Limb (tissue), 2 donors: ENCODE data around the gene HNF4A.

Source experiments
- DNase-seq, 2 donors: peaks; one replicate each; pipeline ENCODE4 v3.0.0-alpha.2; 2016; ENCODE audit errors: extremely low spot score in 2 of 2

The HNF4A gene

GRCh38 chr20:44442298-44443070 is 87.0 kb downstream of the HNF4A start:
- DNase-seq: no peak

GRCh38 chr20:44445742-44446710 is 90.5 kb downstream of the HNF4A start:
- no peak for DNase-seq

- DNase-seq: no peak
These were observed 92.4 kb downstream of the HNF4A start for GRCh38 chr20:44447827-44448419.

GRCh38 chr20:44448753-44449546 is 93.5 kb downstream of the HNF4A start:
- no peak for DNase-seq

GRCh38 chr20:44449864-44450263 is 94.4 kb downstream of the HNF4A start:
- DNase-seq: no peak

DNA sequence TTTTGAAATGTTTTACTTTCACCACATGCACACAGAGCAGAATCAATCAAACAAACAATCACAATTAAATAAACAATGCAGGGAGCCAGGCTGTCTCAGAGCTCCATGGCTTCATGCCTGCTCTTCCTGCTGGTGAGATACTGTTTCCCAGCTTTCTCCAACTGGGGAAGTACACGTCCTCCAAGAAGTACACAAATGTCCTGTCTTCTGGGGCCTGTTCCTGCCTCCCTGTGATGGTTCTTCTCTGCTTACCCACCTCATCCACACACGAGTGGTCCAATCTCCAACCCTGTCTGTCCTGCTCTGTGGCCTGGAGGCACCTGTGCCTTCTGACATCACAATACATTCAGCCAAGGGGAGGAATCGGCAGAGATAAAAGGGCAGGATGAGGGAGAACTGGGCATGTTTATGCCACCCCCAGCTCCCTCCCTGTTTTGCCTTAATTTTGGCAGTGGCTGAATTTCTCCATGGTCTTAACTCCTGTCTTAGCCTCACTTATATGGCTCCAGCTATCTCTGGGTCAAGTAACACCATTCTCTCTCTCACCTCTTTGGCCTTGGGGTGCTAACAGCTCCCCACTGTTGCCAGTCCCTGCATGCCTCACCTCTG is 94.9 kb downstream of the HNF4A start:
- no peak for DNase-seq

- no peak for DNase-seq
These were observed 95.5 kb downstream of the HNF4A start for GRCh38 chr20:44450903-44451450.

DNA sequence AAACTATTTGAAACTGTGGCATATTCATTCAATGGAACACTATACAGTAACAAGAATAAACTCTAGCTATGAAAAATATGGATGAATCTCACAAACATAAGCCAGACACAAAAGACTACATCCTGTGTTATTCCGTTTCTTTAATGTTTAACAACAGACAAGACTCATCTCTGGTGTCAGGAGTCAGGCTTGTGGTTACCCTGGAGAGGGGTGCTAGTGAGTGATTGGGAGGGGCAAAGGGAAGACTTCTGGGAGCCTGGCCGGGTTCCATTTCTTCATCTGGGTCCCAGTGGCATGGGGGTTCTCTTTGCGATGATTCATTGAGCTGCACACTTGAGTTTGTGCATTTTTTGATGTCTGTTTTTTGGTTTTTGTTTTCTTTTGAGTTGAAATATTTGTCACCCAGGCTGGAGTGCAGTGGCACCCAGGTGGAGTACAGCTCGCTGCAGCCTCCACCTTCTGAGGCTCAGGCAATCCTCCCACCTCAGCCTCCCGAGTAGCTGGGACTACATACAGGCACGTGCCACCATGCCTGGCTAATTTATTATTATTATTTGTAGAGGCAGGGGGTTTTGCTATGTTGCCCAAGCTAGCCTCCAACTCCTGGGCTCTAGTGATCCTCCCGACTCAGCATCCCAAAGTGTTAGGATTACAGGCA is 98.9 kb downstream of the HNF4A start:
- DNase-seq: no peak

GRCh38 chr20:44455126-44455525 is 99.6 kb downstream of the HNF4A start:
- no peak for DNase-seq

- no peak for DNase-seq
These were observed 101.1 kb downstream of the HNF4A start for GRCh38 chr20:44456611-44457010.

DNA sequence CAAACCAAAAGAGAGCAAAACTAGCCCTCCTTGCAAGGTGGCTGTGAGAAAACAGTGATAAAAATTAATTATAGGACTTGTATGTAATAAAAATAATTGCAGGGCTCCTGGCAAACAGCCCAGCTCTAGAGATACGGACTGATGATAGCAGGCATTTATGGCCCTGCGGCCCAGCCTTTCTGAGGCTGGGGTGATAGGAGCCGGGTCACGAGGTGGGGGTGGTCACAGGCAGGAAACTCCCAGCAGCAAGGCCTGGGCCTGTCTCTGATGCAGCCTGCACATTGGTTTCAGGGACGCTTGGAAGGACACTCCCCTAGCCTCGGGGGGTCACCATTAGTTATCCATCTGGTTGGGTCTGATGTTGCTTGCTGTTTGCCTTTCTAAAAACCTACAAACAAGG is 101.5 kb downstream of the HNF4A start:
- DNase-seq: no peak

DNA sequence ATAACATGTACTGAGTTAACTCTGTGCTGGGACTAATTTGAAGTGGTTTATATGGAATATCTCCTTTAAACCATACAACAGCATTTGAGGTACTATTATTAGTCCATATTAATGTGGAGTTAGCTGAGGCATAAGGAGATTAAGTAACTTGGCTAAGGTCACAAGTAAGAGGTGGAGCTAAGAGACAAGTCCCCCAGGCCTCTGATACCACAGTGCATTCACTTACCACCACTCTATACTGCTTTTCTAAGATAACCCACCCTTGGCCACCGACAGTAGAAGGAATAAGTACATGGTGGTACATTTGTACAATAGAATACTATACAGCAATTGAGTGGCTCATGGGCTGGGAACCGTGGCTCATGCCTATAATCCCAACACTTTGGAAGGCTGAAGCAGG is 103.8 kb downstream of the HNF4A start:
- DNase-seq: no peak

- no peak for DNase-seq
These were observed 105.3 kb downstream of the HNF4A start for GRCh38 chr20:44460795-44461141.

DNA sequence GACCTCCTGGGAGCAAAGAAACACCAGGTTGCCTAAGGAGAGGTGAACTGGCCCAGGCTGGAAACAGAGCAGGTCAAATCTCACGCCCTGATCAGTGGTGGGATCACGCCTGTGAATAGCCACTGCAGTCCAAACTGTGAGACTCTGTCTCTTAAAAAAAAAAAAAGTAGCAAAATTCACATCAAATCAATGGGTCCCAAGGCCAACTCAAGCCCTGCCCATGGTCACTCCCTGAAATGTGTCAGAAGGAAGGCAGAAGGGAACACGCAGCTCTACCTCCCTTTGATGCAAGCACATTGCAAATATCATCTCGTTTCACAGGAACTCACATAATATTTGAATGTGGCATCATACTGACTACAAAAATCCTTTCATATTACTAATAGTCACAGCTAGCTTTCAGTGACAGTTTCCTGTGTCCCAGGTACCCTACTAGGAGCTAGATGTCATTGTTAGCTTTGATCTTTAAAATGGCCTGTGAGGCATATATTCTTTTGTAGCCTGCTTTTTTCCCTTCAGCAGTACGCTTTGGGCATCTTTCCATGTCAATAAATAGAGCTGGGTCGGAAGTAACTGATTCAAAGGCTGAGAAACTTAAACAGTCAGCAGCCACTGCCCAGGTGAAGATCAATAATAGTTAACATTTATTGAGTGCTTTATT is 105.8 kb downstream of the HNF4A start:
- DNase-seq: no peak

- no peak for DNase-seq
These were observed 106.3 kb downstream of the HNF4A start for GRCh38 chr20:44461803-44462174.

DNA sequence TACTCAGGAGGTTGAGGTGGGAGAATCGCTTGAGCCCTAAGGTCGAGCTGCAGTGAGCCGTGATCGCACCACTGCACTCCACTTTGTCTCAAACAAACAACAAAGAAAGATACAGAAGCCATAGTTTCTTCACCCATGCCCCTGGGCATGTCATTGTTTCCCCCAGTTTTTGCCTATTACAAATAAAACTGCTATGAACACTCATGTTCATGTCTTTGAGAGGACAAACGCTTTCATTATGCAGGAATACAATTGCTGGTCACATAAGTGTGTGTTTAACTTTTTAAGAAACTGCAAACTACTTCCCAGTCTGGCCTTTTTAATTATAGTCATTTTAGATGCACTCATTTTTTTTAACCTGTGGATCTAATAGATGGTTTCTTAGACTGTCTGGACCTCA is 108.0 kb downstream of the HNF4A start:
- no peak for DNase-seq

- DNase-seq: no peak
These were observed 109.0 kb downstream of the HNF4A start for GRCh38 chr20:44464514-44464913.

DNA sequence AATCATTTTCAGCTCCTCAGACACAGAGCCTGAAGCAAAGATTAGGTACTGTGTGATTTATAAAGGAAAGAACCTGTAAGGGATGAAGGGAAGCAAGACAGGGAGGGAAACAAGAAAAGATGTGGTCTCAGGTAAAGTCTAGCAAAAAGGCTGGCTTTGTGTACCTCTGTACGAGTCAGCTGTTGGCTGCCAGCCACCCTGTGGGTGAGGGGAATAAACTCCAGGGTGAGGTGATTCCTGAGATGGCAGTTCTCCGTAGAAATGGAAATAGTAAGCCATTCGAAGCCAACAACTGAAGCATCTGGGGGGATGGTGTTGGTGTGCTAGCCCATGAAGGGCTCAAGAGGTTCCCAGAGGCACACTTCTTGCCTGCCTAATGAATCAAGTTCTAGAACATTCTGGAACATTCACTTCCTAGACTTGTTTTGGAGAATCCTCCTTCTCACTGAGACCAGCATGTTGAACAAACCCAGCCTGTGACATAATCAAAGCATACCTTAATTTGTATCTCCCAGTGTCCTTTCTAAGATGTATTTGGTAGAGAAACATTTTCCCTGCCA is 109.6 kb downstream of the HNF4A start:
- DNase-seq: no peak

DNA sequence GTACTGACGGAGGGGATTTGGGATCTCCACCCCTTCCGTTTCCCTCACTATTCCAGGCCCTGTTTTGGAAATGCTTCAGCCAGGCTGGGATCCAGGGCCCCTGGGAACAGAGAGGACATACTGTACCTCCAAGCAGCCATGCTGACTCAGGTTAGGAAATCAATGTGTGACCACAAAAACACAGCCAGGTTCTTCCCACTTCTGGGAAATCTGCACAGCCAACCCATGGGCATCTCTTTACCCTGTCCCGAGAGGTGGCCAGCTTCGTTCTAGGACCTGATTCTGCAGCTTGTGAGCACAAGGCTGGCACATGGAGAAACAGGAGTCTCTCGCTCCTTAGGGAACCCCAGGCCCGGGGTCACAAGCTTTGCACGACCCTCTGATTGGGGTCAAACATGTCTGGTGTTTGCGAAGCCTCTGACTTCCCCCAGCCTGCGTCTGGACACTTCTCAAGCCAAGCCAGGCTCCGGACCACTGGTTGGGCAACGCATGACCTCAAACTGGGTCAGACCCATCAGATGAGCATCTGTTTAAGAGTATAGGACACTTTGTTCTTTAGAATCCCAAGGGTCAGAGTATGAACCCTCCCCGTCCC is 111.9 kb downstream of the HNF4A start:
- no peak for DNase-seq
